ENCODE data around the gene GNA15. TPM values are rescaled to one million over a fixed set of nuclear protein-coding genes. Genes with fewer than 3 reads are reported as not detected.
"Not testable (repeated sequence)": the region's sequence is repeated elsewhere in the genome, so short reads cannot be mapped to it uniquely, and the experiment has no call there.

The GNA15 gene
- total RNA-seq, 1 donor from 2014 or later: 0.80 TPM

GRCh38 chr19:3198901-3199700, 63.3 kb downstream of the GNA15 start:
- POLR2A ChIA-PET: interaction anchor here (0.7 kb wide), 1 partner anchor 1263 kb away, joined by 5 read pairs; no protein-coding TSS in a partner anchor
- H3K27ac Mint-ChIP-seq: no peak overlapping the region
- peaks cover 48% of the 10 kb centered on the region for H3K36me3 Mint-ChIP-seq (ENCODE audit: low read depth)
- H3K9me3 Mint-ChIP-seq: peaks cover 2% of the 10 kb centered on the region
- H3K4me3 Mint-ChIP-seq: no peak overlapping the region
- CTCF ChIA-PET: interaction anchor here (0.6 kb wide), 1 partner anchor 89 kb away, joined by 4 read pairs; no protein-coding TSS in a partner anchor
- H3K4me1 Mint-ChIP-seq: no peaks in the 10 kb centered on the region
- intact Hi-C loops (cut with micrococcal nuclease): no loop called here
- ATAC-seq (ENCODE audit: low read depth) (no peak), DNase-seq (no peak)
- TF ChIP-seq CTCF (IDR thresholded peaks at IDR 0.05): no peak
- no peaks in the 10 kb centered on the region for H3K27me3 Mint-ChIP-seq

- no peak for TF ChIP-seq CTCF (IDR thresholded peaks at IDR 0.05)
- no peak for DNase-seq
- Mint-ChIP-seq H3K4me1 (no peaks in the 10 kb centered on the region), H3K4me3 (no peak overlapping the region), H3K27me3 (no peaks in the 10 kb centered on the region), H3K36me3 (ENCODE audit: low read depth) (peaks cover 46% of the 10 kb centered on the region), H3K27ac (no peak overlapping the region), H3K9me3 (no peaks in the 10 kb centered on the region)
- ATAC-seq (ENCODE audit: low read depth): no peak
- POLR2A ChIA-PET: no interaction called here
- intact Hi-C loops (cut with micrococcal nuclease): no loop called here
- CTCF ChIA-PET: no interaction called here
Observed at GRCh38 chr19:3201072-3201700, 65.4 kb downstream of the GNA15 start.

GRCh38 chr19:3201911-3202310, 66.1 kb downstream of the GNA15 start:
- Mint-ChIP-seq H3K36me3 (ENCODE audit: low read depth) (peaks cover 46% of the 10 kb centered on the region), H3K4me1 (no peaks in the 10 kb centered on the region), H3K4me3 (no peak overlapping the region), H3K27me3 (no peaks in the 10 kb centered on the region), H3K27ac (no peak overlapping the region), H3K9me3 (no peaks in the 10 kb centered on the region)
- intact Hi-C loops (cut with micrococcal nuclease): no loop called here
- ChIA-PET CTCF (no interaction called here), POLR2A (interaction anchor here (0.5 kb wide), 1 partner anchor 12 kb away, joined by 3 read pairs; no protein-coding TSS in a partner anchor)
- TF ChIP-seq CTCF (IDR thresholded peaks at IDR 0.05): no peak
- ATAC-seq (ENCODE audit: low read depth) (no peak), DNase-seq (no peak)

- no peak for ATAC-seq (ENCODE audit: low read depth)
- CTCF ChIA-PET: no interaction called here
- no peaks in the 10 kb centered on the region for H3K27me3 Mint-ChIP-seq
- intact Hi-C loops (cut with micrococcal nuclease): no loop called here
- POLR2A ChIA-PET: interaction anchor here (0.5 kb wide), 1 partner anchor 12 kb away, joined by 3 read pairs; no protein-coding TSS in a partner anchor
- H3K4me3 Mint-ChIP-seq: no peak overlapping the region
- no peak for TF ChIP-seq CTCF (IDR thresholded peaks at IDR 0.05)
- no peaks in the 10 kb centered on the region for H3K9me3 Mint-ChIP-seq
- peaks cover 45% of the 10 kb centered on the region for H3K36me3 Mint-ChIP-seq (ENCODE audit: low read depth)
- no peaks in the 10 kb centered on the region for H3K4me1 Mint-ChIP-seq
- DNase-seq: no peak
- H3K27ac Mint-ChIP-seq: no peak overlapping the region
Observed at GRCh38 chr19:3202346-3202745, 66.5 kb downstream of the GNA15 start.

- DNase-seq; intact Hi-C loops (cut with micrococcal nuclease); CTCF ChIA-PET; H3K4me3 Mint-ChIP-seq; H3K4me1 Mint-ChIP-seq; H3K9me3 Mint-ChIP-seq; POLR2A ChIA-PET; ATAC-seq (ENCODE audit: low read depth); H3K27me3 Mint-ChIP-seq; H3K27ac Mint-ChIP-seq: not testable (repeated sequence)
- H3K36me3 Mint-ChIP-seq (ENCODE audit: low read depth): peaks cover 48% of the 10 kb centered on the region
Observed at GRCh38 chr19:3202895-3203294, 67.1 kb downstream of the GNA15 start.
